K562 (cell line): Measurements from ENCODE around the gene RPN1. TPM values are rescaled to one million over a fixed set of nuclear protein-coding genes. Genes with fewer than 3 reads are reported as not detected.

Source experiments
- ATAC-seq: fragments of 200-7000 bp; cut with Tn5 transposase; 3 replicates; pipeline ENCODE4 v1.9.1; 2020; ENCODE audit warnings: moderate library complexity
- BruUV-seq: library from RNA; stranded (reverse); fragments of 400-500 nt; replicated peaks from 2 replicates; lab custom pipeline; 2021; lab: Mats Ljungman, UMichigan
- CTCF ChIA-PET: fragments of 300-600 bp; formaldehyde crosslinking; extraction: SDS; loops from one replicate; lab custom pipeline; 2021; ENCODE audit warnings: low intra/inter-chr PET ratio; lab: Yijun Ruan, JAX
- POLR2A ChIA-PET: fragments of 300-600, 350-650 bp; sonication (Branson Sonifier 250); formaldehyde crosslinking; extraction: SDS; loops from one replicate; lab custom pipeline; 2021; ENCODE audit warnings: antibody characterized with exemption, inconsistent platforms; lab: Yijun Ruan, JAX
- DNase-seq, 4 experiments: peaks; one replicate each; pipeline versions ENCODE4 v3.0.0 to v3.0.0-alpha.2; 2011 to 2018; ENCODE audit warnings: low spot score in 3 of 4, mixed read lengths in 3 of 4; ENCODE audit errors: extremely low read depth in 1 of 4
- FAIRE-seq: peaks from 2 replicates; lab custom pipeline; 2011; peaks lifted over from hg19 to GRCh38; lab: Jason Lieb, UNC
- H2AFZ ChIP-seq: 2 replicates; pipeline ENCODE4 v1.6.0; 2011; ENCODE audit warnings: low read depth, low read length, control low read depth, inconsistent platforms
- H3K27ac ChIP-seq: fragments of 200-600 bp; 3 replicates; pipeline ENCODE4 v1.8.0; 2011; ENCODE audit warnings: low read depth, mild to moderate bottlenecking, control low read depth, inconsistent platforms, low read length, moderate library complexity, mixed read lengths; ENCODE audit errors: extremely low read depth
- H3K27me3 ChIP-seq, 2 experiments: fragments of 300-600 bp in 1 of 2; 2 replicates in 1 of 2; 3 replicates in 1 of 2; pipeline versions ENCODE4 v1.6.0 to v1.8.0; 2011; ENCODE audit warnings: inconsistent platforms in 2 of 2, low read length in 2 of 2, mild to moderate bottlenecking in 1 of 2, mixed read lengths in 1 of 2, moderate library complexity in 1 of 2; ENCODE audit not compliant: control insufficient read depth in 2 of 2, insufficient read depth in 2 of 2
- H3K36me3 ChIP-seq: fragments of 300-600 bp; 3 replicates; pipeline ENCODE4 v1.8.0; 2011; ENCODE audit warnings: mild to moderate bottlenecking, low read length, inconsistent platforms; ENCODE audit not compliant: control insufficient read depth, insufficient read depth
- H3K4me1 ChIP-seq, 2 experiments: fragments of 200-600 bp in 1 of 2; replicated peaks in 1 of 2; 2 replicates in 1 of 2; 3 replicates in 1 of 2; pipeline versions ENCODE4 v1.5.1 to v1.8.0; 2011; ENCODE audit warnings: inconsistent platforms in 2 of 2, low read length in 2 of 2, mild to moderate bottlenecking in 1 of 2, mixed read lengths in 1 of 2, moderate library complexity in 1 of 2; ENCODE audit not compliant: control insufficient read depth in 2 of 2, insufficient read depth in 2 of 2
- H3K4me2 ChIP-seq: 2 replicates; pipeline ENCODE4 v1.6.1; 2011; ENCODE audit warnings: low read length, control low read depth, inconsistent platforms, mixed read lengths; ENCODE audit not compliant: insufficient read depth
- H3K4me3 ChIP-seq: fragments of 200-600 bp; sonication (generic), shearing (Covaris generic); 2 replicates; pipeline ENCODE4 v1.5.1; 2016; ENCODE audit warnings: control low read depth, inconsistent platforms
- H3K79me2 ChIP-seq: fragments of 200-600 bp; 3 replicates; pipeline ENCODE4 v1.8.0; 2011; ENCODE audit warnings: low read length, inconsistent platforms; ENCODE audit not compliant: control insufficient read depth, insufficient read depth
- H3K9ac ChIP-seq, 2 experiments: 2 replicates each; pipeline versions ENCODE4 v1.6.0 to v1.6.1; 2011; ENCODE audit warnings: low read depth in 2 of 2, low read length in 2 of 2, control low read depth in 1 of 2, inconsistent platforms in 1 of 2, mild to moderate bottlenecking in 1 of 2, mixed read lengths in 1 of 2; ENCODE audit not compliant: insufficient read depth in 1 of 2
- H3K9me1 ChIP-seq: one replicate; pipeline ENCODE4 v1.6.0; 2011; ENCODE audit warnings: inconsistent platforms, mild to moderate bottlenecking, low read length, moderate library complexity; ENCODE audit not compliant: control insufficient read depth, insufficient read depth
- H3K9me3 ChIP-seq: replicated peaks from 2 replicates; pipeline ENCODE4 v1.5.1; 2011; ENCODE audit warnings: low read depth, low read length, inconsistent platforms; ENCODE audit not compliant: control insufficient read depth, insufficient read depth
- H4K20me1 ChIP-seq: replicated peaks from 2 replicates; pipeline ENCODE4 v1.6.1; 2011; ENCODE audit warnings: low read length, inconsistent platforms, mixed read lengths; ENCODE audit not compliant: control insufficient read depth, insufficient read depth
- EGR1 ChIP-seq: fragments of 450-650 bp; conservative IDR thresholded peaks from 2 replicates; pipeline ENCODE4 v1.6.1; 2017; ENCODE audit warnings: mild to moderate bottlenecking
- GTF2B ChIP-seq: IDR thresholded peaks from 2 replicates; pipeline ENCODE4 v1.6.1; 2011; ENCODE audit not compliant: insufficient read length; ENCODE audit errors: extremely low read depth
- KLF13 ChIP-seq: fragments of 450-650 bp; IDR thresholded peaks from 2 replicates; pipeline ENCODE4 v1.6.1; 2016; ENCODE audit warnings: missing genetic modification characterization, low read depth, mild to moderate bottlenecking, missing compliant biosample characterization, moderate library complexity, borderline replicate concordance
- POLR2G ChIP-seq: fragments of 200-400 bp; formaldehyde crosslinking; IDR thresholded peaks from 2 replicates; pipeline ENCODE4 v1.6.1; 2017; ENCODE audit warnings: low read depth, mild to moderate bottlenecking, antibody characterized with exemption, low read length, moderate library complexity
- REST ChIP-seq, 2 experiments: fragments of 450-650 bp; formaldehyde crosslinking in 1 of 2; IDR thresholded peaks; 2 replicates each; pipeline versions ENCODE4 v1.4.0 to v1.6.1; 2014 to 2020; ENCODE audit warnings: mild to moderate bottlenecking in 2 of 2, borderline replicate concordance in 1 of 2, low read depth in 1 of 2
- SFPQ ChIP-seq: fragments of 200-400 bp; formaldehyde crosslinking; IDR thresholded peaks from 2 replicates; pipeline ENCODE4 v1.6.1; 2017; ENCODE audit warnings: mild to moderate bottlenecking, low read depth, low read length, moderate library complexity
- TFE3 ChIP-seq: fragments of 450-650 bp; formaldehyde crosslinking; IDR thresholded peaks from 2 replicates; pipeline ENCODE4 v1.4.0; 2020; ENCODE audit warnings: mild to moderate bottlenecking, mixed read lengths
- TRIM28 ChIP-seq: fragments of 450-650 bp; IDR thresholded peaks from 2 replicates; pipeline ENCODE4 v1.6.1; 2017
- WHSC1 ChIP-seq: IDR thresholded peaks from one replicate; pipeline ENCODE4 v1.6.1; 2012; ENCODE audit warnings: low read length, control low read depth, inconsistent platforms
- ZNF76 ChIP-seq: fragments of 250-450 bp; sonication (Bioruptor Pico); IDR thresholded peaks from 2 replicates; pipeline ENCODE4 v1.4.0; 2020; ENCODE audit warnings: mild to moderate bottlenecking, moderate library complexity, borderline replicate concordance
- WGBS: fragments of 100-300 bp; shearing (Covaris generic); methylation state at CpG from one replicate; pipeline ENCODE4 v1.1.6; 2016; ENCODE audit warnings: low coverage, mixed read lengths; ENCODE audit not compliant: insufficient coverage; ENCODE audit errors: missing lambda C conversion rate; 5-methylcytosine and 5-hydroxymethylcytosine counted together
- in situ Hi-C: fragments of 300-500 bp; cut with MboI; formaldehyde crosslinking; loops from 4 replicates; pipeline ENCODE4 v1.15.0; 2018; ENCODE audit warnings: inconsistent platforms, mixed read lengths
- intact Hi-C: fragments of 100-400 bp; cut with micrococcal nuclease; formaldehyde crosslinking; loops from 2 replicates; pipeline ENCODE4 v1.14.2; 2022
- polyA plus RNA-seq, 8 experiments: library from polyadenylated mRNA; depleted of rRNA in 4 of 8; stranded (reverse) in 5 of 8; unstranded in 3 of 8; fragments of >200 nt; fragmentation: Nextera tagmentation in 2 of 8; fragmentation: Illumina TruSeq in 1 of 8; extraction: Ambion mirVana in 2 of 8; extraction: Trizol in 1 of 8; gene quantifications; 2 replicates each; pipeline versions ENCODE4 v1.2.1 to v1.2.3, GENCODE V29; 2011 to 2014; ENCODE audit warnings: inconsistent platforms in 1 of 8, missing spikeins in 1 of 8
- total RNA-seq, 7 experiments: library from RNA; depleted of rRNA in 6 of 7; stranded (reverse); fragments of >200 nt in 6 of 7; fragmentation: Illumina TruSeq in 2 of 7; extraction: Trizol in 2 of 7; gene quantifications; 2 replicates each; pipeline versions ENCODE4 v1.2.1 to v1.2.3, GENCODE V29; 2011 to 2021; ENCODE audit warnings: low replicate concordance in 1 of 7

RPN1 gene
- total and polyA plus RNA-seq, 9 of the 15 experiments (the other 6 are each of a cell fraction or from before 2014, with no cell fraction given), result 39.5 to 300 (median 148) TPM

GRCh38 chr3:128655531-128655930, 4.9 kb upstream of the RPN1 start:
- WGBS, result 51% methylated on average over 3 of the region's 3 CpGs
- H3K36me3 ChIP-seq, result no peaks in the 10 kb centered on the region
- no peak overlapping the region for H3K4me2 ChIP-seq
- POLR2A ChIA-PET, result no interaction called here
- H4K20me1 ChIP-seq, result no peaks in the 10 kb centered on the region
- CTCF ChIA-PET, result no interaction called here
- intact Hi-C loops, result no loop called here
- H3K9me1 ChIP-seq, result no peaks in the 10 kb centered on the region
- no TSS peak for BruUV-seq
- H2AFZ ChIP-seq, result no peak overlapping the region
- H3K79me2 ChIP-seq, result peaks cover 3% of the 10 kb centered on the region
- H3K27ac ChIP-seq, result no peak overlapping the region
- TF ChIP-seq POLR2G, result no peak
- TF ChIP-seq KLF13 (tag), result no peak
- TF ChIP-seq TFE3 (CRISPR knock-in tag), result no peak
- TF ChIP-seq GTF2B, result no peak
- no peak for TF ChIP-seq ZNF76 (CRISPR knock-in tag)
- no peak for TF ChIP-seq EGR1
- no peak for TF ChIP-seq SFPQ
- TF ChIP-seq WHSC1, result no peak
- TF ChIP-seq REST (IDR thresholded peaks at IDR 0.05; ENCODE audit: borderline replicate concordance), result no peak
- no peak for TF ChIP-seq REST (CRISPR knock-in tag; IDR thresholded peaks at IDR 0.05; ENCODE audit: low read depth)
- TF ChIP-seq TRIM28, result no peak
- no peak for DNase-seq
- H3K4me3 ChIP-seq, result no peak overlapping the region
- no peak overlapping the region for H3K9ac ChIP-seq
- in situ Hi-C loops, result no loop called here
- ATAC-seq, result no peak
- H3K4me1 ChIP-seq, result no peaks in the 10 kb centered on the region; a peak in 1 of 5 replicates
- H3K27me3 ChIP-seq, result no peaks in the 10 kb centered on the region
- FAIRE-seq, result no peak
- no peaks in the 10 kb centered on the region for H3K9me3 ChIP-seq
